ENCODE measurements around the gene TMTC2.

- TF ChIP-seq CTCF (IDR thresholded peaks at IDR 0.05; ENCODE audit: low read depth, low read length) (no peak), EZH2phosphoT487 (IDR thresholded peaks at IDR 0.05; ENCODE audit: low read depth) (no peak)
Observed at GRCh38 chr12:82758749-82759330, 72.1 kb downstream of the TMTC2 start.
